K562 (cell line): ENCODE data around the gene RAP1A. TPM values are rescaled to one million over a fixed set of nuclear protein-coding genes. Genes with fewer than 3 reads are reported as not detected.

Experiments
- ATAC-seq: fragments of 200-7000 bp; cut with Tn5 transposase; 3 replicates; pipeline ENCODE4 v1.9.1; 2020; ENCODE audit warnings: moderate library complexity
- BruUV-seq: library from RNA; stranded (reverse); fragments of 400-500 nt; replicated peaks from 2 replicates; lab custom pipeline; 2021; lab: Mats Ljungman, UMichigan
- CTCF ChIA-PET: fragments of 300-600 bp; formaldehyde crosslinking; extraction: SDS; loops from one replicate; lab custom pipeline; 2021; ENCODE audit warnings: low intra/inter-chr PET ratio; lab: Yijun Ruan, JAX
- POLR2A ChIA-PET: fragments of 300-600, 350-650 bp; sonication (Branson Sonifier 250); formaldehyde crosslinking; extraction: SDS; loops from one replicate; lab custom pipeline; 2021; ENCODE audit warnings: antibody characterized with exemption, inconsistent platforms; lab: Yijun Ruan, JAX
- DNase-seq, 4 experiments: peaks; one replicate each; pipeline versions ENCODE4 v3.0.0 to v3.0.0-alpha.2; 2011 to 2018; ENCODE audit warnings: low spot score in 3 of 4, mixed read lengths in 3 of 4; ENCODE audit errors: extremely low read depth in 1 of 4
- FAIRE-seq: peaks from 2 replicates; lab custom pipeline; 2011; peaks lifted over from hg19 to GRCh38; lab: Jason Lieb, UNC
- H2AFZ ChIP-seq: 2 replicates; pipeline ENCODE4 v1.6.0; 2011; ENCODE audit warnings: low read depth, low read length, control low read depth, inconsistent platforms
- H3K27ac ChIP-seq: fragments of 200-600 bp; 3 replicates; pipeline ENCODE4 v1.8.0; 2011; ENCODE audit warnings: low read depth, mild to moderate bottlenecking, control low read depth, inconsistent platforms, low read length, moderate library complexity, mixed read lengths; ENCODE audit errors: extremely low read depth
- H3K27me3 ChIP-seq, 2 experiments: fragments of 300-600 bp in 1 of 2; 2 replicates in 1 of 2; 3 replicates in 1 of 2; pipeline versions ENCODE4 v1.6.0 to v1.8.0; 2011; ENCODE audit warnings: inconsistent platforms in 2 of 2, low read length in 2 of 2, mild to moderate bottlenecking in 1 of 2, mixed read lengths in 1 of 2, moderate library complexity in 1 of 2; ENCODE audit not compliant: control insufficient read depth in 2 of 2, insufficient read depth in 2 of 2
- H3K36me3 ChIP-seq: fragments of 300-600 bp; 3 replicates; pipeline ENCODE4 v1.8.0; 2011; ENCODE audit warnings: mild to moderate bottlenecking, low read length, inconsistent platforms; ENCODE audit not compliant: control insufficient read depth, insufficient read depth
- H3K4me1 ChIP-seq, 2 experiments: fragments of 200-600 bp in 1 of 2; replicated peaks in 1 of 2; 2 replicates in 1 of 2; 3 replicates in 1 of 2; pipeline versions ENCODE4 v1.5.1 to v1.8.0; 2011; ENCODE audit warnings: inconsistent platforms in 2 of 2, low read length in 2 of 2, mild to moderate bottlenecking in 1 of 2, mixed read lengths in 1 of 2, moderate library complexity in 1 of 2; ENCODE audit not compliant: control insufficient read depth in 2 of 2, insufficient read depth in 2 of 2
- H3K4me2 ChIP-seq: 2 replicates; pipeline ENCODE4 v1.6.1; 2011; ENCODE audit warnings: low read length, control low read depth, inconsistent platforms, mixed read lengths; ENCODE audit not compliant: insufficient read depth
- H3K4me3 ChIP-seq: fragments of 200-600 bp; sonication (generic), shearing (Covaris generic); 2 replicates; pipeline ENCODE4 v1.5.1; 2016; ENCODE audit warnings: control low read depth, inconsistent platforms
- H3K79me2 ChIP-seq: fragments of 200-600 bp; 3 replicates; pipeline ENCODE4 v1.8.0; 2011; ENCODE audit warnings: low read length, inconsistent platforms; ENCODE audit not compliant: control insufficient read depth, insufficient read depth
- H3K9ac ChIP-seq, 2 experiments: 2 replicates each; pipeline versions ENCODE4 v1.6.0 to v1.6.1; 2011; ENCODE audit warnings: low read depth in 2 of 2, low read length in 2 of 2, control low read depth in 1 of 2, inconsistent platforms in 1 of 2, mild to moderate bottlenecking in 1 of 2, mixed read lengths in 1 of 2; ENCODE audit not compliant: insufficient read depth in 1 of 2
- H3K9me1 ChIP-seq: one replicate; pipeline ENCODE4 v1.6.0; 2011; ENCODE audit warnings: inconsistent platforms, mild to moderate bottlenecking, low read length, moderate library complexity; ENCODE audit not compliant: control insufficient read depth, insufficient read depth
- H3K9me3 ChIP-seq: replicated peaks from 2 replicates; pipeline ENCODE4 v1.5.1; 2011; ENCODE audit warnings: low read depth, low read length, inconsistent platforms; ENCODE audit not compliant: control insufficient read depth, insufficient read depth
- H4K20me1 ChIP-seq: replicated peaks from 2 replicates; pipeline ENCODE4 v1.6.1; 2011; ENCODE audit warnings: low read length, inconsistent platforms, mixed read lengths; ENCODE audit not compliant: control insufficient read depth, insufficient read depth
- CBFA2T3 ChIP-seq: fragments of 450-650 bp; IDR thresholded peaks from 2 replicates; pipeline ENCODE4 v1.6.1; 2017
- CBX1 ChIP-seq: sonication (generic); IDR thresholded peaks from 2 replicates; pipeline ENCODE4 v1.6.1; 2016; ENCODE audit warnings: antibody characterized with exemption, low read depth, mild to moderate bottlenecking
- CGGBP1 ChIP-seq: fragments of 250-450 bp; sonication (Bioruptor Pico); IDR thresholded peaks from 2 replicates; pipeline ENCODE4 v1.9.0; 2021; ENCODE audit warnings: mild to moderate bottlenecking
- CHD2 ChIP-seq: IDR thresholded peaks from 2 replicates; pipeline ENCODE4 v1.6.1; 2011; ENCODE audit warnings: low read depth, low read length
- DIDO1 ChIP-seq: fragments of 450-650 bp; IDR thresholded peaks from 2 replicates; pipeline ENCODE4 v1.6.1; 2016; ENCODE audit warnings: low read depth, missing biosample characterization, missing genetic modification characterization
- ELF1 ChIP-seq: fragments of 200-800 bp; sonication (Bioruptor generic); IDR thresholded peaks from 2 replicates; pipeline ENCODE4 v1.6.1; 2016; ENCODE audit warnings: missing genetic modification characterization, missing compliant biosample characterization
- ILK ChIP-seq: fragments of 450-650 bp; IDR thresholded peaks from 2 replicates; pipeline ENCODE4 v1.6.1; 2016; ENCODE audit warnings: missing genetic modification characterization, low read depth, mild to moderate bottlenecking, missing compliant biosample characterization, moderate library complexity, borderline replicate concordance
- RNF219 ChIP-seq: fragments of 250-450 bp; sonication (Bioruptor Pico); IDR thresholded peaks from 2 replicates; pipeline ENCODE4 v1.5.0; 2022; ENCODE audit warnings: mild to moderate bottlenecking
- SUPT5H ChIP-seq: fragments of 450-650 bp; IDR thresholded peaks from 2 replicates; pipeline ENCODE4 v1.6.1; 2016
- TEAD1 ChIP-seq, 2 experiments: fragments of 450-650 bp in 1 of 2; sonication (generic) in 1 of 2; formaldehyde crosslinking; IDR thresholded peaks; 2 replicates each; pipeline versions ENCODE4 v1.4.0 to v1.8.0; 2020 to 2022; ENCODE audit warnings: mild to moderate bottlenecking in 2 of 2, missing genetic modification reagents in 1 of 2
- TSC22D4 ChIP-seq: fragments of 450-650 bp; IDR thresholded peaks from 2 replicates; pipeline ENCODE4 v1.6.1; 2016; ENCODE audit warnings: missing genetic modification characterization, missing biosample characterization, control low read depth
- UBTF ChIP-seq, 2 experiments: IDR thresholded peaks; 2 replicates each; pipeline ENCODE4 v1.6.1; 2012; ENCODE audit warnings: improper control_type of control experiment in 2 of 2, low read depth in 2 of 2, low read length in 2 of 2, borderline replicate concordance in 1 of 2
- ZBTB26 ChIP-seq: fragments of 450-650 bp; formaldehyde crosslinking; IDR thresholded peaks from 2 replicates; pipeline ENCODE4 v1.4.0; 2022; ENCODE audit warnings: missing genetic modification characterization
- ZNF282 ChIP-seq: sonication (generic); formaldehyde crosslinking; IDR thresholded peaks from 2 replicates; pipeline ENCODE4 v1.8.1; 2023; ENCODE audit warnings: missing genetic modification reagents
- ZNF551 ChIP-seq: fragments of 250-450 bp; sonication (Bioruptor Pico); IDR thresholded peaks from 2 replicates; pipeline ENCODE4 v1.5.0; 2021; ENCODE audit warnings: mild to moderate bottlenecking, moderate library complexity
- ZNF639 ChIP-seq, 2 experiments: fragments of 200-800 bp in 1 of 2; sonication (Bioruptor generic) in 1 of 2; sonication (generic) in 1 of 2; formaldehyde crosslinking in 1 of 2; IDR thresholded peaks in 1 of 2; conservative IDR thresholded peaks in 1 of 2; 2 replicates each; pipeline versions ENCODE4 v1.5.0 to v1.6.1; 2016 to 2020; ENCODE audit warnings: missing compliant biosample characterization in 1 of 2, missing genetic modification characterization in 1 of 2, missing genetic modification reagents in 1 of 2
- WGBS: fragments of 100-300 bp; shearing (Covaris generic); methylation state at CpG from one replicate; pipeline ENCODE4 v1.1.6; 2016; ENCODE audit warnings: low coverage, mixed read lengths; ENCODE audit not compliant: insufficient coverage; ENCODE audit errors: missing lambda C conversion rate; 5-methylcytosine and 5-hydroxymethylcytosine counted together
- in situ Hi-C: fragments of 300-500 bp; cut with MboI; formaldehyde crosslinking; loops from 4 replicates; pipeline ENCODE4 v1.15.0; 2018; ENCODE audit warnings: inconsistent platforms, mixed read lengths
- intact Hi-C: fragments of 100-400 bp; cut with micrococcal nuclease; formaldehyde crosslinking; loops from 2 replicates; pipeline ENCODE4 v1.14.2; 2022
- polyA plus RNA-seq, 8 experiments: library from polyadenylated mRNA; depleted of rRNA in 4 of 8; stranded (reverse) in 5 of 8; unstranded in 3 of 8; fragments of >200 nt; fragmentation: Nextera tagmentation in 2 of 8; fragmentation: Illumina TruSeq in 1 of 8; extraction: Ambion mirVana in 2 of 8; extraction: Trizol in 1 of 8; gene quantifications; 2 replicates each; pipeline versions ENCODE4 v1.2.1 to v1.2.3, GENCODE V29; 2011 to 2014; ENCODE audit warnings: inconsistent platforms in 1 of 8, missing spikeins in 1 of 8
- total RNA-seq, 7 experiments: library from RNA; depleted of rRNA in 6 of 7; stranded (reverse); fragments of >200 nt in 6 of 7; fragmentation: Illumina TruSeq in 2 of 7; extraction: Trizol in 2 of 7; gene quantifications; 2 replicates each; pipeline versions ENCODE4 v1.2.1 to v1.2.3, GENCODE V29; 2011 to 2021; ENCODE audit warnings: low replicate concordance in 1 of 7

The RAP1A gene
- total and polyA plus RNA-seq, 9 of the 15 experiments (the other 6 are each of a cell fraction or from before 2014, with no cell fraction given) = 13.4 to 86.2 (median 32.5) TPM

- in situ Hi-C loops (no loop called here), intact Hi-C loops (no loop called here)
- no peak for ATAC-seq
- Histone ChIP-seq H4K20me1 (no peaks in the 10 kb centered on the region), H3K27me3 (no peaks in the 10 kb centered on the region), H2AFZ (no peak overlapping the region), H3K27ac (no peak overlapping the region), H3K36me3 (peaks cover 3% of the 10 kb centered on the region; the same call in 1 of the 3 replicates), H3K9me3 (no peaks in the 10 kb centered on the region), H3K9me1 (no peaks in the 10 kb centered on the region), H3K9ac (peak overlapping the region in 1 of 2 experiments; percentile 54; a peak in 2 of 4 replicates), H3K4me3 (no peak overlapping the region), H3K79me2 (peaks cover 81% of the 10 kb centered on the region), H3K4me1 (peaks cover 3 to 5% of the 10 kb centered on the region in 2 experiments; a peak in 3 of 5 replicates), H3K4me2 (no peak overlapping the region)
- no peak for FAIRE-seq
- CTCF ChIA-PET = no interaction called here
- POLR2A ChIA-PET = interaction anchor here (0.6 to 2.6 kb wide), 4 partner anchors 10 to 86 kb away, joined by 3 to 7 read pairs (median 5); no protein-coding TSS in a partner anchor
- WGBS = 91% methylated on average over 10 of the region's 10 CpGs
- no peak for DNase-seq
- BruUV-seq = no TSS peak
- TF ChIP-seq TSC22D4 = no peak
- TF ChIP-seq CBX1 = no peak
- TF ChIP-seq DIDO1 (tag) = no peak
- no peak for TF ChIP-seq ZNF639 (CRISPR knock-in tag; conservative IDR thresholded peaks at IDR 0.05 in 1 of 2, IDR thresholded peaks at IDR 0.05 in 1 of 2)
- TF ChIP-seq CBFA2T3 = no peak
- TF ChIP-seq CHD2 = no peak
- TF ChIP-seq TEAD1 (CRISPR knock-in tag; IDR thresholded peaks at IDR 0.05) = no peak
- no peak for TF ChIP-seq ZBTB26 (CRISPR knock-in tag)
- TF ChIP-seq ELF1 (tag) = no peak
- TF ChIP-seq RNF219 (CRISPR knock-in tag) = no peak
- no peak for TF ChIP-seq UBTF (IDR thresholded peaks at IDR 0.05; ENCODE audit: borderline replicate concordance in 1 of 2, low read depth in 2 of 2, low read length in 2 of 2)
- no peak for TF ChIP-seq SUPT5H
- no peak for TF ChIP-seq ZNF551 (CRISPR knock-in tag)
- no peak for TF ChIP-seq CGGBP1 (CRISPR knock-in tag)
- no peak for TF ChIP-seq ILK (tag)
- no peak for TF ChIP-seq ZNF282
These were observed 29.6 kb downstream of the RAP1A start for GRCh38 chr1:111649227-111649626.
